GM18498 (cell line): Measurements from ENCODE around the gene MAD1L1.
"Not testable (repeated sequence)": the region's sequence is repeated elsewhere in the genome, so short reads cannot be mapped to it uniquely, and the experiment has no call there.

Source experiments
- ATAC-seq: cut with Tn5 transposase; IDR thresholded peaks from one replicate; pipeline ENCODE4 v1.9.1; 2021; ENCODE audit warnings: mild to moderate bottlenecking, moderate library complexity; ENCODE audit not compliant: unreplicated experiment

The MAD1L1 gene

GRCh38 chr7:1935176-1936005, 297.4 kb downstream of the MAD1L1 start:
- ATAC-seq, result no peak

DNA sequence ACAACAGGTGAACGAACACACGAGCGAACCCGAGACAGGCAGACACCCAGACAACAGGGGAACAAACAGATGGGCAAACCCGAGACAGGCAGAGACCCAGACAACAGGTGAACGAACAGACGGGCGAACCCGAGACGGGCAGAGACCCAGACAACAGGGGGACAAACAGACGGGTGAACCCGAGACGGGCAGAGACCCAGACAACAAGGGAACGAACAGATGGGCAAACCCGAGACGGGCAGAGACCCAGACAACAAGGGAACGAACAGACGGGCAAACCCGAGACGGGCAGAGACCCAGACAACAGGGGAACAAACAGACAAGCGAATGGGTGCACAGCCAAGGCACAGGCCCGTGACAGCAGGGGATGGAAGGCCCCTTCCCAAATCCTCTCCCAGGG, 298.0 kb downstream of the MAD1L1 start:
- ATAC-seq, result no peak

DNA sequence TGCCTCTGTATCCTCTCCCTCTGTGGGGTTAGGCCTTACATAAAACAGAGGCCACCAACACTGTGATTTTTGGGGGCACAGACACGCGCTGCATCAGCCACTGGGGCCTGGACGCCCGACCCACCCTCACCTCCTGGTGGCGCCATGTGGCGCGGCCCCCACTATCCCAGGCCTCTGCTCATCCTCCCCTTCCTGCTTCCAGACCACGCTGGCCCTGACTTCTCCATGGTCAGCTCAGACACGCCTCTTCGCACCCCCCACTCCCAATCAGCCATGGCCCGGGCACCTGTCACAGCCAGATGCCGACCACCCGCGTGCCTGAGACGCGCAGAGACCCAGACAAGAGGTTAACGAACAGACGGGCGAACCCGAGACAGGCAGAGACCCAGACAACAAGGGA, 298.7 kb downstream of the MAD1L1 start:
- ATAC-seq, result no peak

GRCh38 chr7:1933066-1933750, 299.5 kb downstream of the MAD1L1 start:
- no peak for ATAC-seq

DNA sequence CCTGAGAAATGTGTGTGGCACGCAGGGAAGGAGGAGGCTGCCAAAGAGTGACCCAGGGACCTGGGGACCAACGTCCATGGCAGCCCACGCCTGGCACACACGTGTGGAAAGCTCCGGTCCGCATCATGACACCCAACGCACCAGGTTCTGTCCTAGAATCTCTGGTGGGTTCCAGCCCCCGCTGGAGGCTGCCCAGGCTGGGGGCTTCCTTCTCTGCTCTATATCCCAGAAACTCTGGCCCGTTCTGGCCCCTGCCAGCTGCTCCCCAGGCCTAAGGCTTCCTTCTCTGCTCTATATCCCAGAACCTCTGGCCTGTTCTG, 300.8 kb downstream of the MAD1L1 start:
- no peak for ATAC-seq

DNA sequence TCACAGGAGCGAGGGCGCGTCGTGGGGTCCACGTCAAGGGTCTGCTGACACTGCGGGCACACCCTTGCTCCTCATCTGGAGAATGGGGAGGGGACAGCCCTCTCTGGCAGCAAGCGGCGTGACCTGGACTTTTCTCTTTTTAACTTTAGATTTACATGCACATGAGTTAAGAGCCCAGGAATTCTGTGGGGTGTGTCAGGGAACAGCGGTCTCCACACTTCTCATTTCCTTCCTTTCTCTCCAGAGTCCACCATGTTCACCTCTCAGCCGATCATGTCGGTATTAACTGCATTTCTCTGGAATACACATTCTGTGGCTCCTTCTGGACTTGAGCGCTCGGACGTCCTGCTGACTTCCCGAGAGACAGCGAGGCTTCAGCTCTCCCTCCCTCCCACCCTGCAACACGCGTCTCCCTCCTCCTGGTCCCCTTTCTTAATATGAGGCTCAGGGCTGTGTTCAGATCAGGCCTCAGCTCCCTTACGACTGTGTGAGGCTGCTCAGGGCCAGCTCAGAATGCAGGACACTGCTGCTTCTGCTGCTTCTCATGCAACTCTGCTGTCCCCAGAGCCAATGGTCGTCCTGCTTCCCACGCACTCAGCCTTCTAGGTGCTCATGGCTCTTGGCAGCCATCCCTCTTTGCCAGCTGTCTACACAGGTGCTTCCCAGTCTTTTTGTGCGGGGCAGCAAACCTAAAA, 301.3 kb downstream of the MAD1L1 start:
- no peak for ATAC-seq

GRCh38 chr7:1930381-1931065, 302.2 kb downstream of the MAD1L1 start:
- ATAC-seq, result no peak

DNA sequence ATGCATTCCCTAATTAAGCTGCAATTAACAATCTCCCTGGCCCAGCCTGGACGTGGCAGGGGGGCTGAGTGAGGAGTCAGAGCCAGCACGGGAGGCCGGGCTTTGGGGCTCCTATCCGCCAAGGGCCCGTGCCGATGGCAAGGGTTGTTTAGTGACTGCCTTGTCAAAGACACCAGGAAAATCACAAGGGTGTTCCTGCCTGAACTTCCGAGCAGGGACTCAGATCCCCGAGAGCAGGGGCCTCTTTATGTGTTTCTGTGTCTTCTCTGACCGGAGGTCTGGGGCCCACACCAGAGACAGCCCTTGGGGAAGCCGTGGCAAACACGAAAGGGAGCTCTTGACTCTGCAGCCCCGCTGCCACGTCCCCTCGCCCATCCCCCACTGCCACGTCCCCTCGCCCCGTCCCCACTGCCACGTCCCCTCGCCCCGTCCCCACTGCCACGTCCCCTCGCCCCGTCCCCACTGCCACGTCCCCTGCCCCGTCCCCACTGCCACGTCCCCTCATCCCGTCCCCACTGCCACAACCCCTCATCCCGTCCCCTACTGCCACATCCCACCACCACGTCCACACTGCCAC, 303.3 kb downstream of the MAD1L1 start:
- ATAC-seq, result not testable (repeated sequence)

DNA sequence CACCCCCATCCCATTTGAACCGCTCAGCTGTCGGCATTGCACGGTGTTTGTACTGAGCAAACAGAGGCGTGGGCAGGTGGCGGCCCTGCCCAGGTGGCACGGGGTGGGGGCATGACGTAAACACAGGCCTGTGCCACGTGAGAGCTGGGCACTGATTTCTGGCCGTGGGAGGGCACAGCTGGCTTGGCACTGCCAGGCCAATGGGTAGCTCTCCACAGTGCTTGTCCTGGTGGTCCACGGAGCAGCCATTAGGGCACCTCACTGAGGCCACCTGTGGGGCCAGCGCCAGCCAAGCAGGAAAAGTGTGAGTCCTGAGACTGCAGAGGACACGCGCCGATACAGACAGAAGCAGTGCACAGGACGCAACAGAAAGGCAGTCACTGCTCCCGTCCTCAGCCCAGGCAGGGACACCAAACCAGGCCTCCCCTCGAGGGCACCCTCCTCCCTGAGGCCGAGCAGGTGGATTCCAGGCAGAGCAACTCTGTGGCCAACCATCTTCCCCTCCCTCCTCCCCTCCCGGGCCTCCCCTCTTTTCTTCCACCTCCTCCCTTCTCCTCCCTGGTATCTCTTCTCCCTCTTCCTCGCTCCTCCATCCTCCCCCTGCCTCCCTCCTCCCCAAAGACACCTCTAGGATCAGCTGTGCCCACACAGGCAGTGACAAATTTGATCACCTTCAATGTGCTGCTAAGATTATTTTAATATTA, 303.9 kb downstream of the MAD1L1 start:
- ATAC-seq, result no peak

DNA sequence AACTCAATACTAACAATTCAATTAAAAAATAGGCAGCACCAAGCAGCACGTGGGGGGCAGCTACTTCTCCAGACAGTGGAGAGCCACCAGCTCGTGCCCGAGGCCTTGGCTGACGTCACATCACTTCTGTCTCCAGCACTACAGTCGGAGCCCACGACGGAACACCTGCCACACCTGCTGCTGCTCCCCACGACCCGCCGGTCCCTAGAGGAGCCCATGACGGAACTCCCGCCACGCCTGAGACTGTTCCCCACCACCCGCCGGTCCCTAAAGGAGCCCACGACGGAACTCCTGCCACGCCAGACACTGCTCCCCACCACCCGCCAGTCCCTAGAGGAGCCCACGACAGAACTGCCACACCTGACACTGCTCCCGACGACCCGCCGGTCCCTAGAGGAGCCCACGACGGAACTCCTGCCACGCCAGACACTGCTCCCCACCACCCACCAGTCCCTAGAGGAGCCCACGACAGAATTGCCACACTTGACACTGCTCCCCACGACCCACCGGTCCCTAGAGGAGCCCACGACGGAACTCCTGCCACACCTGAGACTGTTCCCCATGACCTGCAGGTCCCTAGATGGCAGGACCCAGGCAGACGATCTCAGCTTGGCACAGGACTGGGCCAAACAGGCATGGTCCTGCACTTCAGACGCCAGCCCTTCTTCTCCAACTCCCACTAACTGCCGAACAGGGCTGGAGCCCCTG, 304.7 kb downstream of the MAD1L1 start:
- ATAC-seq, result no peak

DNA sequence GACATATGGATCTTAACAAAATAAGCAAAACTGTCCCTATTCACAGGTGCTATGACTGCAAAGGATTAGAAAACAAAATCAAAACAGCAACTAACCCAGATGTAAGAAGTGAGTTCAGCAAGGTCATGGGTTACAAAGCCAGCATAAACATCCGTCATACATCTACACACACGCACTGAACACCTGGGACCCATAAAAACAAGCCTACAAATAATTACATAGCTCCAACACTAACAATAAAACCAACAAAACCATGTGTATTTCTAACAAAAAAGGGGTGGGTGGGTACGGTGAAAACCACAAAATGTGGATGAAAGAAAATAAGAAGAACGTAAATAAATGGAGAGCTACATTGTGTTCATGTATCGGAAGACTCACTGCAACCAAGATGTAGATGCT, 305.8 kb downstream of the MAD1L1 start:
- ATAC-seq, result no peak

DNA sequence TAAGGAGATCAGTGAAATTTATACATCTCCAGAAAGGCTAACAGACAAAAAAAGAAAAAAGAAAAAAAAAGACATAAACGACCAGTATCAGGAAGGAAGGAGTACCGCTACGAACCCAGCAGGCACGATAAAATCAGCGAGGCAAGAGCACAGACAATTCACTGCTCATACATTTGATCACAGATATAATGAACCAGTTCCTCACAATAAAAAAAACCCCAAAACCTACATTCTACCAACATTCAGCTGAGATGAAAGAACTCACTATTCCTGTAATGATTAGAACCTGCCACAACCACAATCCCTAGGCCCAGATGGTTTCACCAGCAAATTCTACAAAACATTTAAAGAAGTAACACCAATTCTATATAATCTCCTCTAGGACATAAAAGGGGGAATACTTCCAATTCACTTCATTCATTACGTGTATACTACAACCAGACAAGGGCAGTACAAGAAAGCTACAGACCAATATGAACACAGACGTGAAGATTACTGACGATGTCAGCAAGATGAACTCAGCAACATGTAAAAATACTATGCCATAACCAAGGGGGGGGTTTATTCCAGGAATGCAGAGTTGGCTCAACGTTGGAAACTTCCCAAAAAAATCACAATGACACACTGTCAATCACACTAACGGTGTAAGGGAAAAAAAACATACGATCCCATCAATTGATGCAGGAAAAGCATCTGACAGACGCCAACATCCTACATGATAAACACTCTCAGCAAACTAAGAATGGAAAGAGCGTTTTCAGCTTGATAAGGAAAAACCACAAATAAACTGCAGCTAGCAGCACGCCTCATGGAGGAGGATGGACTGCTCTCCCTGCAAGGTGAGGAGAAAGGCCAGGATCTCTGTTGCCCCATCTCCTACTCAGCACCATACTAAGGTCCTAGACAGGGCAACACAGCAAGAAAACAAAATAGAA, 306.5 kb downstream of the MAD1L1 start:
- no peak for ATAC-seq

DNA sequence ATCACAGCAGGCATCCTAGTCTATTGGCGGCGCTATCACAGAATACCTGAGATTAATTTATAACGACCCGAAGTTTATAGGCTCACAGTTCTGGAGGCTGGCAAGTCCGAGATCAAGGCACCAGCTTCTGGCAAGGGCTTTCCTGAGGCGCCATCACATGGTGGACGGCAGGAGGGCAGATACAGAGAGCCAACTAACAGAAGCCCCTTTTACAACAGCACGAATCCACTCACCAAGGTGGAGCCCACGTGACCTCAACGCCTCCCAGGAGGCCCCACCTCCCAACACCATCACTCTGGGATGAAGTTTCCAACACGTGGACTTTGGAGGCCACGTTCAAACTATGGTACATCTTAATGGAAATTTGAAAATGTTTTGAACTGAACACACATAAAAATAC, 307.4 kb downstream of the MAD1L1 start:
- no peak for ATAC-seq

DNA sequence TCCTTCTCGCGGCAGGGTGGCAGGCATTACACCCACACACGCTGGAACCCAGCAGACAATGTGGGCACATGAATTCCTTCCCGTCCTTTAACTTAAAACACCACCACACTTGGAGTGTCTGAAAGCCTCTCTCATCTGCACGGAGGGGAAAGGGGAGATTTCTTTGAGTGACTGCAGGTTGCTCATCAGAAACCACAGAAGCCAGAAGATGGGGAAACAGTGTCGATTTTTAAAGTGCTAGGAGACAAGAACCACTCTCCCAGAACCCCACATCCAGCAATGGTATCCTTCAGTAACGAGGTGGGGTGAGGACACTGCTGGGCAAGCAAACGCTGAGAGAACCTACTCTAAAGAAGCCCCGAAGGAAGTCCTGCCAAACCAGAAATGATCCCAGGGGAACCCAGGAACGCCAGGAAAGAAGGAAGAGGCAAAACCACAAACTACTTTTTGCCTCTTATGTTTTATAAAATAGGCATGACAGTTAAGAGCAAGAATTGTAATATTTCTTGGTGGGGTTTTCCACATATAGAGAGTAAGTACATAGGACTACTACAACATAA, 308.4 kb downstream of the MAD1L1 start:
- no peak for ATAC-seq

- no peak for ATAC-seq
These were observed 309.1 kb downstream of the MAD1L1 start for GRCh38 chr7:1923409-1924257.

DNA sequence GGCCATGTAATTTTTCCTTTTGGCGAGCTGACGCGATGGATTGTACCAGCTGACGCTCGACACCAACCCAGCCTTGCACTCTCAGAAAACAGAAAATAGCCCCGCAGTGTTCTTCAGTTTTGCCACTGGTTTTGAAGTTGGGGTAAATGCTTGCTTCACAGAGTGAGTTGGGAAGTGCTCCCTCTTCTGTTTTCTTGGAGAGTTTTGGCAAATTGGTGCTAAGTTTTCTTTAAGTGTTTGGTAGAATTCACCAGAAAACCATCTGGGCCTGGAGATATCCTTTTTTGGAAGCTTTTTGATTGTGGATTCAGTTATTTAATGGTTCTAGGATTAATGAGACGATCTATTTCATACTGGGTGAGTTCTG, 309.9 kb downstream of the MAD1L1 start:
- ATAC-seq, result no peak

GRCh38 chr7:1922071-1922869, 310.5 kb downstream of the MAD1L1 start:
- ATAC-seq, result no peak
